Left lobe of liver (tissue), 2 donors: Measurements from ENCODE around the gene CST3. TPM values are rescaled to one million over a fixed set of nuclear protein-coding genes. Genes with fewer than 3 reads are reported as not detected.
"Not testable (repeated sequence)": the region's sequence is repeated elsewhere in the genome, so short reads cannot be mapped to it uniquely, and the experiment has no call there.

ENCODE experiments used
- ATAC-seq: fragments of 200-7000 bp; cut with Tn5 transposase; one replicate; pipeline ENCODE4 v1.9.1; 2020; ENCODE audit warnings: mild to moderate bottlenecking, moderate library complexity
- DNase-seq: peaks from one replicate; pipeline ENCODE4 v3.0.0-alpha.2; 2020; ENCODE audit warnings: low spot score
- total RNA-seq: library from RNA; stranded (reverse); gene quantifications from one replicate; pipeline ENCODE4 v1.2.1, GENCODE V29; 2021
- donor health status: DM: no; HTN: no; CAD: no; lungs with moderate emphysema.
- donor health status: DM: no; HTN: yes; CAD: no.

Gene CST3
- total RNA-seq, 1 donor from 2014 or later, result 1,478 TPM

GRCh38 chr20:23662276-23662870 lies 24.6 kb upstream of the CST3 start:
- DNase-seq (no peak), ATAC-seq (no peak)

- DNase-seq, result no peak
- no peak for ATAC-seq
Observed at GRCh38 chr20:23661002-23661429, 23.3 kb upstream of the CST3 start.

GRCh38 chr20:23659989-23660837 lies 22.5 kb upstream of the CST3 start:
- no peak for DNase-seq
- no peak for ATAC-seq

GRCh38 chr20:23659610-23659988 lies 21.8 kb upstream of the CST3 start:
- DNase-seq, ATAC-seq: not testable (repeated sequence)

- no peak for ATAC-seq
- no peak for DNase-seq
Observed at GRCh38 chr20:23658989-23659609, 21.3 kb upstream of the CST3 start.

GRCh38 chr20:23658336-23658735 lies 20.6 kb upstream of the CST3 start:
- DNase-seq (no peak), ATAC-seq (no peak)

GRCh38 chr20:23657202-23657601 lies 19.4 kb upstream of the CST3 start:
- ATAC-seq, result peak; percentile 56
- DNase-seq, result no peak

GRCh38 chr20:23656372-23656771 lies 18.6 kb upstream of the CST3 start:
- peak; percentile 50 for ATAC-seq
- DNase-seq, result peak; percentile 31

- ATAC-seq (peak; percentile 69), DNase-seq (peak; percentile 49)
Observed at GRCh38 chr20:23655491-23656211, 17.9 kb upstream of the CST3 start.

- ATAC-seq (no peak), DNase-seq (peak; percentile 38)
Observed at GRCh38 chr20:23654717-23655116, 17.0 kb upstream of the CST3 start.

- DNase-seq (no peak), ATAC-seq (no peak)
Observed at GRCh38 chr20:23654000-23654399, 16.2 kb upstream of the CST3 start.

GRCh38 chr20:23653400-23653938 lies 15.7 kb upstream of the CST3 start:
- DNase-seq, result peak; percentile 23

GRCh38 chr20:23652926-23653325 lies 15.2 kb upstream of the CST3 start:
- DNase-seq (peak; percentile 33), ATAC-seq (no peak)

More at GRCh38 chr20:23653400-23653938, 15.7 kb upstream of the CST3 start:
- ATAC-seq, result no peak

- DNase-seq (no peak), ATAC-seq (no peak)
Observed at GRCh38 chr20:23652371-23652770, 14.6 kb upstream of the CST3 start.

GRCh38 chr20:23651117-23651516 lies 13.4 kb upstream of the CST3 start:
- DNase-seq, result no peak
- ATAC-seq, result no peak

- no peak for ATAC-seq
- DNase-seq, result no peak
Observed at GRCh38 chr20:23649830-23650417, 12.2 kb upstream of the CST3 start.

GRCh38 chr20:23649242-23649641 lies 11.5 kb upstream of the CST3 start:
- ATAC-seq, result no peak
- DNase-seq, result no peak

- DNase-seq, result no peak
- no peak for ATAC-seq
Observed at GRCh38 chr20:23647346-23647745, 9.6 kb upstream of the CST3 start.

- no peak for DNase-seq
Observed at GRCh38 chr20:23646106-23646873, 8.5 kb upstream of the CST3 start.

GRCh38 chr20:23645575-23645974 lies 7.8 kb upstream of the CST3 start:
- no peak for DNase-seq
- ATAC-seq, result no peak

More at GRCh38 chr20:23646106-23646873, 8.5 kb upstream of the CST3 start:
- ATAC-seq, result no peak
